Left lobe of liver (tissue), 2 donors: ENCODE data around the gene SFTPA2. TPM values are rescaled to one million over a fixed set of nuclear protein-coding genes. Genes with fewer than 3 reads are reported as not detected.
"Not testable (repeated sequence)": the region's sequence is repeated elsewhere in the genome, so short reads cannot be mapped to it uniquely, and the experiment has no call there.

ENCODE experiments used
- ATAC-seq: fragments of 200-7000 bp; cut with Tn5 transposase; one replicate; pipeline ENCODE4 v1.9.1; 2020; ENCODE audit warnings: mild to moderate bottlenecking, moderate library complexity
- DNase-seq: peaks from one replicate; pipeline ENCODE4 v3.0.0-alpha.2; 2020; ENCODE audit warnings: low spot score
- total RNA-seq: library from RNA; stranded (reverse); gene quantifications from one replicate; pipeline ENCODE4 v1.2.1, GENCODE V29; 2021
- donor health status: DM: no; HTN: no; CAD: no; lungs with moderate emphysema.
- donor health status: DM: no; HTN: yes; CAD: no.

SFTPA2 gene
- total RNA-seq, 1 donor from 2014 or later, result 6.5 TPM

GRCh38 chr10:79561257-79561656, 1.1 kb upstream of the SFTPA2 start:
- ATAC-seq (peak; percentile 86), DNase-seq (peak; percentile 67)

GRCh38 chr10:79559726-79560125, 481 bp downstream of the SFTPA2 start:
- ATAC-seq (no peak), DNase-seq (no peak)

GRCh38 chr10:79556961-79557360, 3.2 kb downstream of the SFTPA2 start:
- not testable (repeated sequence) for ATAC-seq, DNase-seq

- ATAC-seq, result no peak
- DNase-seq, result no peak
Measured at GRCh38 chr10:79555354-79556309, 4.6 kb downstream of the SFTPA2 start.

GRCh38 chr10:79552143-79552542, 8.1 kb downstream of the SFTPA2 start:
- no peak for DNase-seq
- no peak for ATAC-seq

- ATAC-seq (no peak), DNase-seq (no peak)
Measured at GRCh38 chr10:79547973-79548372, 12.2 kb downstream of the SFTPA2 start.

GRCh38 chr10:79547128-79547527, 13.1 kb downstream of the SFTPA2 start:
- not testable (repeated sequence) for ATAC-seq, DNase-seq

GRCh38 chr10:79544926-79545659, 15.1 kb downstream of the SFTPA2 start:
- not testable (repeated sequence) for DNase-seq, ATAC-seq

GRCh38 chr10:79544408-79544807, 15.8 kb downstream of the SFTPA2 start:
- not testable (repeated sequence) for DNase-seq

GRCh38 chr10:79542626-79543025, 17.6 kb downstream of the SFTPA2 start:
- ATAC-seq, result peak; percentile 52
- DNase-seq, result no peak

More at GRCh38 chr10:79544408-79544807, 15.8 kb downstream of the SFTPA2 start:
- not testable (repeated sequence) for ATAC-seq

- not testable (repeated sequence) for DNase-seq, ATAC-seq
Measured at GRCh38 chr10:79540930-79541329, 19.3 kb downstream of the SFTPA2 start.

GRCh38 chr10:79538311-79538710, 21.9 kb downstream of the SFTPA2 start:
- not testable (repeated sequence) for DNase-seq, ATAC-seq

- not testable (repeated sequence) for ATAC-seq, DNase-seq
Measured at GRCh38 chr10:79533903-79534175, 26.4 kb downstream of the SFTPA2 start.

- not testable (repeated sequence) for ATAC-seq, DNase-seq
Measured at GRCh38 chr10:79533142-79533902, 26.9 kb downstream of the SFTPA2 start.

- DNase-seq, ATAC-seq: not testable (repeated sequence)
Measured at GRCh38 chr10:79528261-79528660, 31.9 kb downstream of the SFTPA2 start.

GRCh38 chr10:79525049-79525710, 35.0 kb downstream of the SFTPA2 start:
- DNase-seq, ATAC-seq: not testable (repeated sequence)

- not testable (repeated sequence) for DNase-seq, ATAC-seq
Measured at GRCh38 chr10:79523157-79523853, 36.9 kb downstream of the SFTPA2 start.

GRCh38 chr10:79522464-79522863, 37.7 kb downstream of the SFTPA2 start:
- DNase-seq, ATAC-seq: not testable (repeated sequence)

- not testable (repeated sequence) for DNase-seq, ATAC-seq
Measured at GRCh38 chr10:79521751-79522150, 38.5 kb downstream of the SFTPA2 start.

- not testable (repeated sequence) for ATAC-seq, DNase-seq
Measured at GRCh38 chr10:79517567-79517966, 42.6 kb downstream of the SFTPA2 start.
